Chondrocyte (in vitro differentiated cells): Measurements from ENCODE around the gene PCLO. TPM values are rescaled to one million over a fixed set of nuclear protein-coding genes. Genes with fewer than 3 reads are reported as not detected.

Source experiments
- DNase-seq: peaks from one replicate; pipeline ENCODE4 v3.0.0; 2021; ENCODE audit warnings: mixed read lengths, low spot score
- H3K27ac Mint-ChIP-seq: one replicate; pipeline ENCODE4 v1.8.0; 2021; ENCODE audit warnings: mild to moderate bottlenecking, moderate library complexity, mixed read lengths; ENCODE audit not compliant: unreplicated experiment
- H3K27me3 Mint-ChIP-seq: 2 replicates; pipeline ENCODE4 v1.8.0; 2021; ENCODE audit warnings: low read depth, mixed read lengths
- H3K36me3 Mint-ChIP-seq: 2 replicates; pipeline ENCODE4 v1.8.0; 2021; ENCODE audit warnings: low read depth, mixed read lengths
- H3K4me1 Mint-ChIP-seq: 2 replicates; pipeline ENCODE4 v1.8.0; 2021; ENCODE audit warnings: low read depth, mild to moderate bottlenecking, mixed read lengths
- H3K4me3 Mint-ChIP-seq: one replicate; pipeline ENCODE4 v1.8.0; 2021; ENCODE audit warnings: mild to moderate bottlenecking, moderate library complexity, mixed read lengths; ENCODE audit not compliant: unreplicated experiment
- H3K9me3 Mint-ChIP-seq: 2 replicates; pipeline ENCODE4 v1.8.0; 2021; ENCODE audit warnings: low read depth, mixed read lengths
- total RNA-seq: library from RNA; stranded (reverse); gene quantifications from 3 replicates; pipeline ENCODE4 v1.2.1, GENCODE V29; 2021
- TF ChIP-seq, protein P1 (sequence below): fragments of 200-600 bp; sonication (generic); IDR thresholded peaks from 2 replicates; pipeline ENCODE4 v1.5.0; 2021; ENCODE audit warnings: antibody characterized with exemption, mild to moderate bottlenecking, moderate library complexity

PCLO gene
- total RNA-seq, 1 donor from 2014 or later: 1.5 TPM

DNA sequence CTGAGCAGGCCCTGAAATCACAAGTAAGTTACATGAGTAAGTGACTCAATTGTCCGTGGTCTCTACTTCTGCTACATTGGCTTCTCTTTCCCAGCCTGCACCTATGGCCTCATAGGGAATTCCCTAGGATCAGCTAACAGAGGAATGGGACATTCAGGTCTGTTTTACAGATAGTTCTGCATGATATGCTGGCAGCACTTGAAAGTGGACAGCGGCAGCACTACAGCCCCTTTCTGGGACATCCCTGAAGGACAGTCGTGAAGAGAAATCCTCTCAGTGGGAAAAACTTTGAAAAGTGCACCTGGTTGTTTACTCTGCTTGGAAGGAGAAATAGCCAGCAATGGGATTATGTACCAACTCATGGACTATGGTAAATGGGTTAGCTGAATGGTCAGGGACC, 426.1 kb downstream of the PCLO start:
- no peak overlapping the region for H3K27ac Mint-ChIP-seq
- no peaks in the 10 kb centered on the region for H3K36me3 Mint-ChIP-seq
- H3K4me3 Mint-ChIP-seq: no peak overlapping the region
- no peaks in the 10 kb centered on the region for H3K9me3 Mint-ChIP-seq
- no peak for DNase-seq
- H3K4me1 Mint-ChIP-seq: peaks cover 10% of the 10 kb centered on the region
- no peaks in the 10 kb centered on the region for H3K27me3 Mint-ChIP-seq
- TF ChIP-seq, protein P1, sequence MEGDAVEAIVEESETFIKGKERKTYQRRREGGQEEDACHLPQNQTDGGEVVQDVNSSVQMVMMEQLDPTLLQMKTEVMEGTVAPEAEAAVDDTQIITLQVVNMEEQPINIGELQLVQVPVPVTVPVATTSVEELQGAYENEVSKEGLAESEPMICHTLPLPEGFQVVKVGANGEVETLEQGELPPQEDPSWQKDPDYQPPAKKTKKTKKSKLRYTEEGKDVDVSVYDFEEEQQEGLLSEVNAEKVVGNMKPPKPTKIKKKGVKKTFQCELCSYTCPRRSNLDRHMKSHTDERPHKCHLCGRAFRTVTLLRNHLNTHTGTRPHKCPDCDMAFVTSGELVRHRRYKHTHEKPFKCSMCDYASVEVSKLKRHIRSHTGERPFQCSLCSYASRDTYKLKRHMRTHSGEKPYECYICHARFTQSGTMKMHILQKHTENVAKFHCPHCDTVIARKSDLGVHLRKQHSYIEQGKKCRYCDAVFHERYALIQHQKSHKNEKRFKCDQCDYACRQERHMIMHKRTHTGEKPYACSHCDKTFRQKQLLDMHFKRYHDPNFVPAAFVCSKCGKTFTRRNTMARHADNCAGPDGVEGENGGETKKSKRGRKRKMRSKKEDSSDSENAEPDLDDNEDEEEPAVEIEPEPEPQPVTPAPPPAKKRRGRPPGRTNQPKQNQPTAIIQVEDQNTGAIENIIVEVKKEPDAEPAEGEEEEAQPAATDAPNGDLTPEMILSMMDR: no peak

GRCh38 chr7:82732677-82733076, 430.0 kb downstream of the PCLO start:
- no peaks in the 10 kb centered on the region for H3K4me1 Mint-ChIP-seq
- no peaks in the 10 kb centered on the region for H3K36me3 Mint-ChIP-seq
- no peak overlapping the region for H3K27ac Mint-ChIP-seq
- DNase-seq: no peak
- no peaks in the 10 kb centered on the region for H3K27me3 Mint-ChIP-seq
- no peaks in the 10 kb centered on the region for H3K9me3 Mint-ChIP-seq
- H3K4me3 Mint-ChIP-seq: no peak overlapping the region
- TF ChIP-seq, protein P1: no peak

DNA sequence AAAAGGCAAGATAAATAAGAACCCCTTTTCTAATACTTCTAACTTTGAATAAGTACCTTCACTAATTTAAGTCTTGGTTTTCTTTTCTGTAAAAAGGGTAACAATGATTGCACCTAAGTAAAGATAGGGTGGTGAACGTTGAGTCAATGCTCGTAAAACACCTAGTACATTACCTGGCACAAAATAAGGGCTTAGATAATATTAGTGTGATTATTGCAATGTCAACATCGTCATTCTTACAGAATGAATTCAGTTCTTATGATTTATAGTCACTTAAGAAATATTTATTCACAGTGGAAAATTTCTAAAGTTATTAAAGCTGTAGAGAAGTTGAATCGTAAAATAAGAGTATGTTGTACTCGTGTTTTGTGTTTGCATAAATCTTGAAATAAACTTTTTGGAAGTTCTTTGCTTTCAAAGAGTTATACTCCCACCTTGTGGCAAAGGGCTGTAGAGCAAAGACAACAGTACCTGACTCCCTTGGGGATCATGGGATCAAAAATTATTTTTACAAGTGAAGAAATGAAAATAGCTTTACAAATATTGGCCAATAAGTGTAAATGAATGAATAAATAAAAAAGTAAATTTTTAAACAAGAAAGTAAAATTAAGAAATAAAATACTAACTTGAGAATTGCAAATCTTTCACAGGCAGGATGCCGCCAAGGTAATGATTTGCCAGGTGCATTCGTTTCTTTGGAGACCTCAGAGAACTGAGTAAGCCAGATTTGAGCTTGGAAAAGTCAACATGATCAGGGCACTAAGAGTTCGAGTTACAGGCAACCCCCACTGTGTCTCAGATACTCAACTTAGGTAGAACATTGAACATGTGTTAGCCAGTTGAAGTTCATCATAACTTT, 433.3 kb downstream of the PCLO start:
- H3K4me1 Mint-ChIP-seq: peaks cover 8% of the 10 kb centered on the region
- TF ChIP-seq, protein P1: peak; percentile 89
- H3K27ac Mint-ChIP-seq: no peak overlapping the region
- no peaks in the 10 kb centered on the region for H3K36me3 Mint-ChIP-seq
- no peak for DNase-seq
- H3K27me3 Mint-ChIP-seq: no peaks in the 10 kb centered on the region
- H3K9me3 Mint-ChIP-seq: no peaks in the 10 kb centered on the region
- H3K4me3 Mint-ChIP-seq: no peak overlapping the region

- TF ChIP-seq, protein P1: no peak
- peaks cover 8% of the 10 kb centered on the region for H3K4me1 Mint-ChIP-seq
- peak overlapping the region; percentile 49 for H3K27ac Mint-ChIP-seq
- H3K36me3 Mint-ChIP-seq: no peaks in the 10 kb centered on the region
- H3K27me3 Mint-ChIP-seq: no peaks in the 10 kb centered on the region
- no peak overlapping the region for H3K4me3 Mint-ChIP-seq
- DNase-seq: no peak
- no peaks in the 10 kb centered on the region for H3K9me3 Mint-ChIP-seq
These were observed 436.5 kb downstream of the PCLO start for GRCh38 chr7:82726038-82726800.

DNA sequence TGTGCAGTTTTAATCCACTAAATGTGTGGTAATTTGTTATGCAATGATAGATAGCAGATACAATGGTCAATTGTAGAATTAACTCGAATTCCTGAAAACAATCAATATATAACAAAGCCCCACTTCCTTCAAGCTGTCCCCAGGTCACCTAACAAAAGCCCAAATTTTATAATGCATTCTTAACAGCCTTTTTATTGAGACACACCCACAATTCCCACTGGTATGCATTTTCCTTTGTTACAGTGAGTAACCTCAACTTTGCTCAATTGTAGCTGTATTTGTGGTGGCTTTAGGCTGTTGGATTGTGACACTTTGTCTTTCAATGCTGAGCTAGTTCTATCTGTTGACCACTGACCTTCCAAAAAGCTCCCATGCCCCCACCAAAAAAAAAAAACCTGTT, 439.3 kb downstream of the PCLO start:
- Mint-ChIP-seq H3K36me3 (no peaks in the 10 kb centered on the region), H3K27ac (no peak overlapping the region)

More for the DNA sequence above, 439.3 kb downstream of the PCLO start:
- DNase-seq: no peak
- TF ChIP-seq, protein P1: no peak
- Mint-ChIP-seq H3K4me1 (peaks cover 8% of the 10 kb centered on the region), H3K27me3 (no peaks in the 10 kb centered on the region), H3K4me3 (no peak overlapping the region), H3K9me3 (no peaks in the 10 kb centered on the region)
